Measurements from ENCODE around the gene ACADVL. TPM values are rescaled to one million over a fixed set of nuclear protein-coding genes. Genes with fewer than 3 reads are reported as not detected.

ACADVL gene
- total RNA-seq, 3 donors from 2014 or later (not counting 1 experiment from before 2014, with no cell fraction given) = 439 to 637 (median 607) TPM

- intact Hi-C loops (cut with micrococcal nuclease) = loop anchor here (10.0 kb wide), 1 partner anchor 473 kb away; the partner anchor contains the start of genes TP53 and WRAP53
- Histone ChIP-seq H3K4me3 (ENCODE audit: low read length) (no peak overlapping the region), H3K9me3 (ENCODE audit: control insufficient read depth, insufficient read depth, low read length) (no peaks in the 10 kb centered on the region), H3K36me3 (ENCODE audit: control insufficient read depth, insufficient read depth, low read length) (no peaks in the 10 kb centered on the region), H3K27me3 (ENCODE audit: control insufficient read depth, insufficient read depth, low read length) (no peaks in the 10 kb centered on the region), H3K4me1 (ENCODE audit: control insufficient read depth, insufficient read depth, low read length) (peaks cover 23% of the 10 kb centered on the region), H3K27ac (ENCODE audit: low read length) (no peak overlapping the region)
- TF ChIP-seq CTCF (IDR thresholded peaks at IDR 0.05) = no peak
- Mint-ChIP-seq H3K4me1 (peaks cover 16 to 31% of the 10 kb centered on the region in 2 donors), H3K9me3 (no peaks in the 10 kb centered on the region), H3K4me3 (no peak overlapping the region), H3K36me3 (no peaks in the 10 kb centered on the region), H3K27me3 (ENCODE audit: low read depth in 2 of 2) (peaks cover 7 to 16% of the 10 kb centered on the region in 2 donors), H3K27ac (peak overlapping the region; percentile 27 to 45)
- DNase-seq (no peak), ATAC-seq (no peak)
- WGBS (ENCODE audit: insufficient coverage) = 66% methylated on average over 22 of the region's 37 CpGs
These were observed 8.1 kb upstream of the ACADVL start for GRCh38 chr17:7211491-7212273.

- peak in 2 of 3 donors; percentile 0 to 1 for ATAC-seq
- H3K4me3 Mint-ChIP-seq = peak overlapping the region; percentile 89
- no peak for TF ChIP-seq CTCF (IDR thresholded peaks at IDR 0.05)
- peaks cover 7 to 16% of the 10 kb centered on the region in 2 donors for H3K27me3 Mint-ChIP-seq (ENCODE audit: low read depth in 2 of 2)
- H3K9me3 Mint-ChIP-seq = no peaks in the 10 kb centered on the region
- 4% methylated on average over 15 of the region's 15 CpGs for WGBS (ENCODE audit: insufficient coverage)
- intact Hi-C loops (cut with micrococcal nuclease) = loop anchor here (1.0 to 10.0 kb wide), 3 partner anchors 9 to 471 kb away; partner anchors contain the start of genes DVL2, TP53 and WRAP53
- Histone ChIP-seq H3K27ac (ENCODE audit: low read length) (peak overlapping the region; percentile 67), H3K27me3 (ENCODE audit: control insufficient read depth, insufficient read depth, low read length) (no peaks in the 10 kb centered on the region), H3K36me3 (ENCODE audit: control insufficient read depth, insufficient read depth, low read length) (no peaks in the 10 kb centered on the region), H3K9me3 (ENCODE audit: control insufficient read depth, insufficient read depth, low read length) (no peaks in the 10 kb centered on the region), H3K4me1 (ENCODE audit: control insufficient read depth, insufficient read depth, low read length) (peaks cover 35% of the 10 kb centered on the region), H3K4me3 (ENCODE audit: low read length) (peak overlapping the region; percentile 34)
- no peaks in the 10 kb centered on the region for H3K36me3 Mint-ChIP-seq
- peak overlapping the region; percentile 87 to 99 for H3K27ac Mint-ChIP-seq
- peak in 1 of 2 donors; percentile 94 for DNase-seq
- H3K4me1 Mint-ChIP-seq = peaks cover 16 to 42% of the 10 kb centered on the region in 2 donors
These were observed 5.8 kb upstream of the ACADVL start for GRCh38 chr17:7213895-7214299.

- H3K9me3 Mint-ChIP-seq = no peaks in the 10 kb centered on the region
- Histone ChIP-seq H3K27ac (ENCODE audit: low read length) (peak overlapping the region; percentile 67), H3K4me3 (ENCODE audit: low read length) (peak overlapping the region; percentile 34), H3K27me3 (ENCODE audit: control insufficient read depth, insufficient read depth, low read length) (no peaks in the 10 kb centered on the region), H3K36me3 (ENCODE audit: control insufficient read depth, insufficient read depth, low read length) (no peaks in the 10 kb centered on the region), H3K4me1 (ENCODE audit: control insufficient read depth, insufficient read depth, low read length) (peaks cover 41% of the 10 kb centered on the region), H3K9me3 (ENCODE audit: control insufficient read depth, insufficient read depth, low read length) (no peaks in the 10 kb centered on the region)
- H3K36me3 Mint-ChIP-seq = no peaks in the 10 kb centered on the region
- H3K4me3 Mint-ChIP-seq = peak overlapping the region; percentile 89
- under 1% methylated on average over 45 of the region's 45 CpGs for WGBS (ENCODE audit: insufficient coverage)
- intact Hi-C loops (cut with micrococcal nuclease) = loop anchor here (1.0 to 10.0 kb wide), 4 partner anchors 9 to 470 kb away; partner anchors contain the start of genes CTDNEP1, DVL2, ELP5 and TP53
- H3K4me1 Mint-ChIP-seq = peaks cover 18 to 48% of the 10 kb centered on the region in 2 donors
- H3K27ac Mint-ChIP-seq = peak overlapping the region; percentile 87 to 99
- ATAC-seq (peak; percentile 86 to 97 (median 87)), DNase-seq (peak; percentile 97 to 98)
- H3K27me3 Mint-ChIP-seq (ENCODE audit: low read depth in 2 of 2) = peaks cover 7 to 16% of the 10 kb centered on the region in 2 donors
- peak; percentile 18 for TF ChIP-seq CTCF (IDR thresholded peaks at IDR 0.05)
These were observed 5.2 kb upstream of the ACADVL start for GRCh38 chr17:7214300-7215135.

All from natural killer cell (primary cell).